DMS53 treated with DMSO at 0.1 percent for 48 hours (cell line): Measurements from ENCODE around the gene ZNF445.
"Not testable (repeated sequence)": the region's sequence is repeated elsewhere in the genome, so short reads cannot be mapped to it uniquely, and the experiment has no call there.

Experiments
- DNase-seq: peaks from one replicate; lab custom pipeline; 2025; ENCODE audit not compliant: unreplicated experiment; lab: John Stamatoyannopoulos, UW

Gene ZNF445

GRCh38 chr3:44436181-44436580 lies 41.3 kb downstream of the ZNF445 start:
- DNase-seq: no peak

DNA sequence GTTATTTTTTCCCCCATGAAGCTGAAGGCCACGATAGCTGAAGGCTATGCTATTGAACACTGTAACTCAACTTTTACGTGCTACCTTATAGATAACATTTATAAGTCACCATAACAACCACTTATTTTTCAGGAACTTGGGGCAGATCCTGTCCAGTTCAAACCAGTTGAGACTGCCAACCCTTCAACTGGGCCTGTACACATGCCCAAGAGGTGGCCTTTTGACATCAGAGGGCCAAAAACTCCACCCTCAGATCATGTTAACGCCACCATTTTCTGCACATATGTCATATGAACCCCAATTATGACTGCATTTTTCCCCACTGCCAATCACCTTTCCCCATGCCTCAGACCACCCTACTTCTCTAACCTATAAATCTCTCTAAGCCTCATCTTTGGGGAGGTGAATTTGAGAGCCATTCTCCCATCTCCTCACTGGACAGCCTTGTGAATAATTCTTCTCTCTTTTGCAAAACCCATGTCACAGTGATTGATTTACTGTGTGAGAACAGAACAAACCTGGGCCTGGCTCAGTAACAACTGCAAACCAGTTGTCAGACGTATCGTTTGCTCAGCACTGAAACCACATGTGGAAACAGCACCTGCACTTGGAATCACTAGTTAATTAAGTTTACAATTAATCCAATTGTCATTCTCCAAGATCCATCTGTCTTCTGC lies 42.5 kb downstream of the ZNF445 start:
- DNase-seq: no peak

DNA sequence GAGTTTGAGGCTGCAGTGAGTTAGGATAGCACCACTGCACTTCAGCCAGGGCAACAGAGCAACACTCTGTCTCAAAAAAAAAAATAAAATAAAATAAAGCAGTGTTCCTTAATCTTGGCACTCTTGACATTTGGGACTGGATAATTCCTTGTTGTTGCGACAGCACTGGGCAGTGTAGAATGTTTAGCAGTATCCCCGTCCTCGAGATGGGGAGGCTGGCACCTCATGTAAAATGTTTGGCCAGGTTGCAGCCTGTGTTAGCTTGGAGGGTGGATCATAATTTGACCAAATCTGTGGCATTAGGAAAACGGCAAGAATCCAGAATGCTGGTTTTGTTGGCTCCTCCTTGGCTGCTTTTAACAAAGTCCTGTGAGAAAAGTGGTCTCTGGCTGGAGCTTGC lies 47.0 kb downstream of the ZNF445 start:
- no peak for DNase-seq

GRCh38 chr3:44429459-44429858 lies 48.0 kb downstream of the ZNF445 start:
- DNase-seq: no peak

DNA sequence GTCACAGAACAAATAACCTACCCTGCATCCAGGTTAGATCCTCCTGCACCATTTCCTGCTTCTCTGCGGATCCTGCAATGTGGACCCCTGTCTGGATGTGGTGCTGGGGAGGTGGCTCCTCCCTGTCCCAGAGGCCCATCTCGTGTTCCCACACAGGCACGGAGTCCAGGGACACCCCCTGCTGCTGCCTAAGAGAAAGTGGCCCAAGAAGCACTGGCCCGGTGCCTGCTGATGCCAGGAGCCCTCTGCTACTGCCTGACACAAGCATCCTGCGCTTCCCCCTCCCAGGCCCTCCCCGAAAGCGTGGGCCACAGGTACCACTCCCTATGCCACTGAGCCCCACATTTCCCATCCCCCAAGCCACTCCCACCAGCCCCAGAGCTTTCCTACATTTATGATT lies 48.6 kb downstream of the ZNF445 start:
- DNase-seq: no peak

DNA sequence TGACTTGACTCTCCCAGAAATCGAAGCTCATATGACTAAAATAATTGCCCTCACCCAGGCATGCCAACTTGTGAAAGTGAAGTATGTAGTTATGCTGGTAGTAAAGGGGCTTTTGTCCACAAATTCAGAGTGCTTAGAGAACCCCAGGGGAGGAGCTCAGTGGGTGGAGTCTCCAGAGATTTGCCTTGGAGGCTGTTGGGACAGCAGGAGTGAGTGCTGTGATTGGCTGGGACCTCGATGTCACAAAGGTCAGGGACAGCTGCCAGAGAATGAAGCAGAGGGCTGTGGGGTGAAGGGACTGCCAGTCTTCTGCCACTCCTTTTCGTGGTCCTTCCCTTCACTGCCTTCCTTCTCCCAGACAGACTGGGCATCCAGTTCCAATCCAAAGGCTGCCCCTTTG lies 49.8 kb downstream of the ZNF445 start:
- DNase-seq: no peak

DNA sequence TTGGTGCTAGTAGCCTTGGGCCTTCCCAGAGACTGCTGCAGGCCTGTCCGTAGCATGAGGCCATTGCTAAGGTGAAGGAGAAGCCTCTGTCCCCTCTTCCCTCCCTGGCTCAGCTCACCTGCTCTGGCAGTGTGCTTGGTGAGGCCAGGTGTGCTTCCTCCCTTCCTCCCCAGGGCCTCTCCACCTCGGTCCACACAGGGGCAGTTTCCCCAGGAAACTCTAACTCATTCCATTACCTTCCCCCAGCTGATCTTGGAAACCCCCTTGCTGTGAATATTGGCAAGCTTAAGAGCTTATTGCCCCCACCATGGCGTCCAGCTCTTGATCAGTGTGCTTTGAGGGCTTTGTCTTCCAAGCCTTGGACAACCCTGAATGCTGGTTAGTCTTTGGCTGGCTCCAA lies 52.7 kb downstream of the ZNF445 start:
- DNase-seq: no peak

GRCh38 chr3:44421280-44421679 lies 56.2 kb downstream of the ZNF445 start:
- DNase-seq: no peak

DNA sequence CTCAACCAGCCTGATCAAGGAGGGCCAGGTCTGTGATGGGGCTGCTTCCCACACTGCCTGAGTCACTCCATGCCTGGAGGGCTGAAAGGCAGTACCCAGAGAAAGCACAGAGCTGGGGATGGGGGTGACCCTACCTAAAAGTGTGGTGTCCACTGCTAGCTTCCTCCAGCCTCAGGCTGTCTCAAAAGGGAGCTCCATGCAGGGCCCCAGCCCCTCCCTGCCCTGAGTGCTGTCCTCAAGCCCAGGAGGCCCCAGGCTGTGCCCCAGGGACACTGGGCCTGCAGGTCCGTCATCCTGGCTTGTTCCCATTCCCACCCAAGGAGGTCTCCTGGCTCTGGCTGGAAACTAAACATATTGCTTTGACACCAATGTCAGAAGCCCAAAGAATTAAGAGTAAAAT lies 56.8 kb downstream of the ZNF445 start:
- no peak for DNase-seq

DNA sequence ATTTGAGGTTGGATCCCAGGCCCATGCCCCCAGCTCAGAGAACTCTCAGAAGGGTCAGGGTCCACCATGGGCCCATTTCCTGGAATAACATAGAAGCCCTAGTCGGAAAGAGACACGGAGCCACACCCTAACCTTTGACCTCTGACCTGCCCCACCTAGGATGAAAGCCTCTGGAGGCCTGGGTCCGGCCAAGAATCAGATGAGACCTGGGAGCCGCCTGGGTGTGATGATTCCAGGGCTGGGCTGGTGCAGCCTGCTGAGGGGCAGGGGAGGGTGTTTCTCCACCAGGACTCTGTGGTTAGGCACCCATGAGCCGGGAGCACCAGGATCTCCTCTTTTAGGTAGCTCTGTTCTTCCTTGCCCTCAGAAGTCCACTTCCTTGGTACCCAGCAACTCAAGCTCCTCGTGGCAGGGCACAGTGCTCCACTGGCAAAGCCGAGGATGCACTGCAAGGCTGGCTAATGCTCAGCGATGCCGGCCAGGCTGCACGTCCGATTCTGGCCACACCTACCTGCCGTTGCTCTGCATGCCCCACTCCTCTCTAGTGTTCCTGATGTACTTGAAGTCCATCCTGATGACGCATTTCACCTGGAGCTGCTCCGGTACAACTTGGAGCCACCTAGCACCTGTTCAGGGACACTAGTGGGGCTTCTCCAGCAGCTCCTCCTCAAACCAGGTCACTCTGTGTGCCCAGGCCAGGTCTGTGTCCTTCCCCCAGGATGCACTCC lies 57.4 kb downstream of the ZNF445 start:
- DNase-seq: peak; percentile 28

- no peak for DNase-seq
Measured at GRCh38 chr3:44419116-44419922, 58.2 kb downstream of the ZNF445 start.

- DNase-seq: no peak
Measured at GRCh38 chr3:44418549-44418948, 58.9 kb downstream of the ZNF445 start.

GRCh38 chr3:44418118-44418517 lies 59.4 kb downstream of the ZNF445 start:
- not testable (repeated sequence) for DNase-seq

DNA sequence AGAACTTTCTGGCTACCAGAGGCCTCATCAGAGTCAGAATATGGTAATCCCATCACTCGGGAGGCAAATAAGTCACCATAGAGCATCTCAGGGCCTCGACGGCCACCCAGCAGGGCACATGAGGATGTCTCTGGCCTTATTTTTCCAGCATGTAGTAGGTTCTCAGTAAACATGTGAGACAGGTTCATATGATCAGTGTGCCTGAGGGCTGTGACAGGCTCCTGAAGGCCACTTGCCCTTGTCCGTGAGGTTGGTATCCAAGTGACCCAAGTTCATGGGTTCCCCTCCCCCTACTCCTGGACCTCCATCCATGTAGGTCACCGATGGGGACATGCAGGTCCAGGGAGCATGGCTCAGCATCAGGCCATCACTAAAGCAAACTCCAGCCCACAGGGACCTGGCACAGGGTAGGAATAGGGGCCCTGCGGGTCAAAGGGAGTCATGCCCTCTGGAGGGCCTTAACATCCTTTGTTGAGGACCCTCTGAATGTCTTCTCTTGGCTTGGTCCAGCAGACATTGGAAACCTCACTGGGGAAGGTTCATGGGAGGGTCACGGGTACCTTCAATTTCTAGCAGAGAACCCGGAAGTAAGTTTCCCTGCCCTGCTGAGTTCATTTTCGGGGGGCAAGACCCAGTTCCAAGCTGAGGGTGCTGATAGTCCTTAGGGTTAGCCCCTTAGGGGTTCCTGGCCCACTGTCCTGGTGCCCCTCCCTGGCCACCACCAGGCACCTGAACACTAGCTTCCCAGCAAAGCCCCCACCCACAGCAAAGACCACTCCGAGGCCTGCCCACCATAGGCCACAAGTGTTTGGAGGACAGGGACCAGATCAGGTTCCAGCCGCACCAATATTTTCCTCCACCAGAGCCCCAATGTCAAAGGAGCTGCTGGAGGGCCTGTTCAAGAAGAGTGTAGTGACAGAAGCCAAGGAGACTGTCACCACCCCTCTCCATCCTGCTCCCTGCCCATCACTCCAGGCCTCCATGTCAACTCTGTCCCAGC lies 61.1 kb downstream of the ZNF445 start:
- no peak for DNase-seq

DNA sequence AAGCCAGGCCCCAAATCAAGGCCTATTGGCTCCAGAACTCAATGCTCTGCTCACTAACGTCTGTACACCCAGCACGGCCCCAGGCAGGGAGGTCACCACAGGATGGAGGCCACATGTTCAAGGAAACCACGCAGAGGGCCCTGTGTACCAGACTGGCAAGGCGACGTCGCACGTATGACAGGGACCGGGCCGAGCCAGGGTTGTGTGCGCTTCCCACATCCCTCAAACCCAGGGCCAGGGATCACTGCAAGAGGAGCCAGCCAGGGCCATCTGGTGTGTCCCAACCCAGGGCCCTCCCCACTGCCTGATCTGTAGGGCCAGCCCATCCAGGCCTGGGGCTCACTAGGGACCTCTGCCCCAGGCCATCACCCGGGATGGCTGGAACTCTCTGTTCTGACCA lies 62.0 kb downstream of the ZNF445 start:
- no peak for DNase-seq

GRCh38 chr3:44414517-44415090 lies 62.9 kb downstream of the ZNF445 start:
- DNase-seq: no peak

DNA sequence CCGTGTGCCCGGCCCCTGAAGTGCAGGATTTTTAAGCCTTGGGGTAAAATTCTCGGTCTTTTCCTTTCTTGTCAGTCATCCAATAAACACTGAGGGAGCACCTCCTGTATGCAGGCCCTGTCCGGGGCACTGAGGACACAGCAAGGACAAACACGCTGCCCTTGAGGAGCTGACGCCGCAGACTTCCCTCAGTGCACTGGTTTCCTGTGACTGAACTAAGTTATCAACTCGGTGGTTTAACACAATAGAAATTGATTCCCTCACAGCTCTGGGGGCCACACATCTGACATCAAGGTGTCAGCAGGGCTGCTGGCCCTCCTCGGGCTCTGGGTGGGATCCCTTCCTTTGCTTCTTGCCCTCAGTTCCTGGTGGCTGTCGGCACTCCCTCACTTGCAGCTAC lies 65.1 kb downstream of the ZNF445 start:
- no peak for DNase-seq

DNA sequence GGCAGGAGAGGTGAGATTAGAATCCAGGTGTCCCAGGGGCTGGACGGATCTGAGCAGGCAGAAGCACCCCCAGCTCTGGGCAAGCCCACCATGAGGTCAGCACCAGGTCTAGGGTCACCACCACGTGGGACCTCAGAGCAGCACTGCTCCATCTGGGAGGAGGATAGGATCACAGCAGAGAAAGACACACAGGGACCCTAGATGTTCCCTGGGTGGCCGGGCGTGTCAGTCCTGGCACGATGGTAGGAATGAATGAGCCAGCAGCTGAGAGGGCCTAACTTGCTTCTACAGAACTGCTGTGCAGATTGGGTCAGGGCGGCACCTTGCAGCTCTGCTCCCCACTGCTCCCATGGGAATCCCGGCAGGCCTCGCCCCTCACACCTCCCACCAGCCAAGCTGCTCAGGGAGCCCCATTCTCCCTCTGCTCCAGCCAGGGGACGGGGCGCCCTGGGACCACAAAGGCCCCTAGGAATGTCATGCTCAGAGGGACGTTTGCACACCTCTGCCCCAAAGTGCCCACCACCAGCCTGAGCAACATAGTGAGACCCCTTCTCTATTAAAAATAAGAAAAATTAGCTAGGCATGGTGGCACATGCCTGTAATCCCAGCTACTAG lies 66.3 kb downstream of the ZNF445 start:
- no peak for DNase-seq

GRCh38 chr3:44409640-44410410 lies 67.6 kb downstream of the ZNF445 start:
- no peak for DNase-seq
